Keratinocyte (primary cell): ENCODE data around the gene MLPH. TPM values are rescaled to one million over a fixed set of nuclear protein-coding genes. Genes with fewer than 3 reads are reported as not detected.

Source experiments
- DNase-seq: peaks from one replicate; pipeline ENCODE4 v3.0.0-alpha.2; 2011; ENCODE audit warnings: low read depth, missing footprints, low spot score
- FAIRE-seq: peaks from 2 replicates; lab custom pipeline; 2011; peaks lifted over from hg19 to GRCh38; lab: Jason Lieb, UNC
- H2AFZ ChIP-seq: 2 replicates; pipeline ENCODE4 v1.6.0; 2012; ENCODE audit warnings: low read length, control low read depth, inconsistent platforms; ENCODE audit not compliant: control insufficient read depth
- H3K27ac ChIP-seq: 2 replicates; pipeline ENCODE4 v1.5.1; 2011; ENCODE audit warnings: low read length; ENCODE audit not compliant: control insufficient read depth, insufficient read depth
- H3K27me3 ChIP-seq: 3 replicates; pipeline ENCODE4 v1.6.0; 2011; ENCODE audit warnings: low read length; ENCODE audit not compliant: control insufficient read depth, insufficient read depth; ENCODE audit errors: extremely low read depth
- H3K36me3 ChIP-seq, 2 experiments: 2 replicates in 1 of 2; 3 replicates in 1 of 2; pipeline ENCODE4 v1.5.1; 2011; ENCODE audit warnings: low read length in 2 of 2, mild to moderate bottlenecking in 1 of 2; ENCODE audit not compliant: control insufficient read depth in 2 of 2, insufficient read depth in 2 of 2; ENCODE audit errors: extremely low read depth in 1 of 2
- H3K4me1 ChIP-seq: 3 replicates; pipeline ENCODE4 v1.5.1; 2011; ENCODE audit warnings: low read length; ENCODE audit not compliant: control insufficient read depth, insufficient read depth; ENCODE audit errors: extremely low read depth
- H3K4me2 ChIP-seq: 3 replicates; pipeline ENCODE4 v1.6.0; 2011; ENCODE audit warnings: low read depth, low read length; ENCODE audit not compliant: control insufficient read depth, insufficient read depth; ENCODE audit errors: extremely low read depth
- H3K4me3 ChIP-seq, 3 experiments: fragments of 200-600 bp in 1 of 3; sonication (generic) in 1 of 3; 2 replicates in 2 of 3; 3 replicates in 1 of 3; pipeline ENCODE4 v1.5.1; 2011 to 2016; ENCODE audit warnings: low read length in 3 of 3, mild to moderate bottlenecking in 3 of 3, control low read depth in 2 of 3, inconsistent platforms in 1 of 3, low read depth in 1 of 3, mixed read lengths in 1 of 3, mixed run types in 1 of 3, moderate library complexity in 1 of 3; ENCODE audit not compliant: control insufficient read depth in 2 of 3, insufficient read depth in 2 of 3; ENCODE audit errors: extremely low read depth in 1 of 3
- H3K79me2 ChIP-seq: 2 replicates; pipeline ENCODE4 v1.6.0; 2012; ENCODE audit warnings: low read length; ENCODE audit not compliant: control insufficient read depth, insufficient read depth
- H3K9ac ChIP-seq: 3 replicates; pipeline ENCODE4 v1.6.0; 2011; ENCODE audit warnings: low read length; ENCODE audit not compliant: control insufficient read depth, insufficient read depth; ENCODE audit errors: extremely low read depth
- H3K9me1 ChIP-seq: 3 replicates; pipeline ENCODE4 v1.6.0; 2011; ENCODE audit warnings: low read length; ENCODE audit not compliant: control insufficient read depth, insufficient read depth; ENCODE audit errors: extremely low read depth
- H3K9me3 ChIP-seq: 2 replicates; pipeline ENCODE4 v1.5.1; 2012; ENCODE audit warnings: low read depth, low read length; ENCODE audit not compliant: control insufficient read depth
- H4K20me1 ChIP-seq: 3 replicates; pipeline ENCODE4 v1.6.0; 2011; ENCODE audit warnings: low read length; ENCODE audit not compliant: control insufficient read depth, insufficient read depth; ENCODE audit errors: extremely low read depth
- EZH2 ChIP-seq: IDR thresholded peaks from one replicate; pipeline ENCODE4 v1.6.1; 2012; ENCODE audit warnings: inconsistent platforms, mild to moderate bottlenecking, low read length, moderate library complexity
- dilution Hi-C: fragments of 300-500 bp; cut with MboI; formaldehyde crosslinking; loops from one replicate; pipeline ENCODE4 v1.7.0; 2020; ENCODE audit warnings: low sequenced_read_pairs; ENCODE audit not compliant: extremely low pct_ligation_motif_present
- polyA plus RNA-seq, 5 experiments: library from polyadenylated mRNA; depleted of rRNA in 3 of 5; stranded (reverse) in 3 of 5; stranded (forward) in 1 of 5; unstranded in 1 of 5; fragments of >200 nt; gene quantifications; 1 replicate in 1 of 5; 2 replicates in 3 of 5; 3 replicates in 1 of 5; pipeline versions ENCODE4 v1.2.1 to v1.2.3, GENCODE V29; 2011 to 2012; ENCODE audit warnings: missing spikeins in 2 of 5, low read depth in 1 of 5, low replicate concordance in 1 of 5
- TF ChIP-seq, protein P1 (sequence below), 3 experiments: IDR thresholded peaks in 1 of 3; conservative IDR thresholded peaks in 1 of 3; optimal IDR thresholded peaks in 1 of 3; 2 replicates in 2 of 3; 3 replicates in 1 of 3; pipeline versions ENCODE3 to v1.5.1; 2011; ENCODE audit warnings: low read length in 3 of 3, mild to moderate bottlenecking in 3 of 3, moderate library complexity in 2 of 3, control low read depth in 1 of 3, inconsistent platforms in 1 of 3; ENCODE audit not compliant: insufficient read depth in 2 of 3; ENCODE audit errors: extremely low read depth in 1 of 3

The MLPH gene
- polyA plus RNA-seq, 1 donor (not counting 4 experiments of a cell fraction or from before 2014, with no cell fraction given) = 0.67 TPM

DNA sequence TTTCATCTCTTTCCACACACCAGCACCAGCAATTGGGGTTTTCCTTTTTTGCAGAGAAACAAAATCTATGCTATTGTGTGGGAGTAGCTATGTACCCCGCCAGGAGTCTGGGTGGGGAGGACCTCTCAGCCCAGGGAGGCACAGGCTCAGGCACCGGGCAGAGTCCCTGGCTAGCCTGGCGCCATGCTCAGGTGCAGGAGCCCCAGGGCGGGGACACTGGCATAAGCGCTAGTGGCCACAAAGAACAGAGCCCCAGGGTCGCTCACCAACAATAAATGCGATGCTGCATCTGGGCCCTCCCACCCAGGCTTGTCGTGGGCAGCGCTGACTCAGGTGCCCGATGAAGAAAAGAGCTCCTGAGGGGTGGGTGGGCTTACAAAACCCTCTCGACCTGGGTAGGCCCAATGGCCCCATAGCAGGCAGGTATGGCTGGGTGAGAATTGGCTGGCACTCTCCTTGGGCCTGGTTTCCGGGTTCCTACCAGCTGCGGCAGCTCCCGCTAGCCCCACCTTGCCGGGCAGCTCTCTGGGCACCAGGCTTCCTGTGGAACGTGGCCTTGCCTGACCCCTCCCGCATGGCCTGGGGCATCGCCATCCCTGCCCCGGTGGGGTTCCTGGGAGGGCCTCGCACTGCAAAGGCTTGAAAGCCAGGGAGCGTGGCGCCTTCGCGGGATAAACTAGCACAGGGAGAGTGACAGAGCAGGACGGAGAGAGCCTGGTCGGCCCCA is 41.3 kb upstream of the MLPH start:
- no peak overlapping the region for H3K4me3 ChIP-seq
- H3K27ac ChIP-seq = no peak overlapping the region
- no peak overlapping the region for H3K9ac ChIP-seq
- FAIRE-seq = no peak
- H4K20me1 ChIP-seq = no peaks in the 10 kb centered on the region
- no peak overlapping the region for H3K4me2 ChIP-seq
- TF ChIP-seq, protein P1, sequence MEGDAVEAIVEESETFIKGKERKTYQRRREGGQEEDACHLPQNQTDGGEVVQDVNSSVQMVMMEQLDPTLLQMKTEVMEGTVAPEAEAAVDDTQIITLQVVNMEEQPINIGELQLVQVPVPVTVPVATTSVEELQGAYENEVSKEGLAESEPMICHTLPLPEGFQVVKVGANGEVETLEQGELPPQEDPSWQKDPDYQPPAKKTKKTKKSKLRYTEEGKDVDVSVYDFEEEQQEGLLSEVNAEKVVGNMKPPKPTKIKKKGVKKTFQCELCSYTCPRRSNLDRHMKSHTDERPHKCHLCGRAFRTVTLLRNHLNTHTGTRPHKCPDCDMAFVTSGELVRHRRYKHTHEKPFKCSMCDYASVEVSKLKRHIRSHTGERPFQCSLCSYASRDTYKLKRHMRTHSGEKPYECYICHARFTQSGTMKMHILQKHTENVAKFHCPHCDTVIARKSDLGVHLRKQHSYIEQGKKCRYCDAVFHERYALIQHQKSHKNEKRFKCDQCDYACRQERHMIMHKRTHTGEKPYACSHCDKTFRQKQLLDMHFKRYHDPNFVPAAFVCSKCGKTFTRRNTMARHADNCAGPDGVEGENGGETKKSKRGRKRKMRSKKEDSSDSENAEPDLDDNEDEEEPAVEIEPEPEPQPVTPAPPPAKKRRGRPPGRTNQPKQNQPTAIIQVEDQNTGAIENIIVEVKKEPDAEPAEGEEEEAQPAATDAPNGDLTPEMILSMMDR (optimal IDR thresholded peaks at IDR 0.05 in 1 of 3, IDR thresholded peaks at IDR 0.05 in 1 of 3, conservative IDR thresholded peaks at IDR 0.05 in 1 of 3; ENCODE audit: extremely low read depth in 1 of 3, insufficient read depth in 2 of 3, low read length in 3 of 3) = no peak
- no peak for TF ChIP-seq EZH2
- no peaks in the 10 kb centered on the region for H3K9me1 ChIP-seq
- dilution Hi-C loops = no loop called here
- H3K27me3 ChIP-seq = no peaks in the 10 kb centered on the region
- no peaks in the 10 kb centered on the region for H3K79me2 ChIP-seq
- no peaks in the 10 kb centered on the region for H3K9me3 ChIP-seq
- H2AFZ ChIP-seq = no peak overlapping the region
- no peak for DNase-seq
- H3K4me1 ChIP-seq = no peaks in the 10 kb centered on the region
- no peaks in the 10 kb centered on the region for H3K36me3 ChIP-seq

DNA sequence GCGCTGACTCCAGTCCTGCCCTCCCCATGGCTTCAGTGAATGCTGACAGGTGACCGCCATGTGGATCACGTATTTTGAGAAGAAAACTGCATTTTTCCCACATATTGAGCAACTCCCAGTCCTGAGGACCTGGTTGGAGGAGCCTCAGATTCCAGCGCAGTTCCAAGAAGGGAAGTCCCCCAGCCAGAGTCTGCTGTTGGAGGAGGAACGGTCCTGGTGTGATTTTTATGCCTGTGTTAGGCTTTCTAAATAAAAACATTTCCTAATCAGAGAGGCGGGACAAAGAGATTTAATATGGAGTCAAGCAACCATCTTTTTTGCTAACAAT is 40.7 kb upstream of the MLPH start:
- Histone ChIP-seq H3K79me2 (no peaks in the 10 kb centered on the region), H3K36me3 (no peaks in the 10 kb centered on the region), H3K27ac (no peak overlapping the region), H3K9ac (no peak overlapping the region), H3K4me1 (no peaks in the 10 kb centered on the region), H3K9me3 (no peaks in the 10 kb centered on the region), H3K9me1 (no peaks in the 10 kb centered on the region), H3K4me3 (no peak overlapping the region), H3K4me2 (no peak overlapping the region), H4K20me1 (no peaks in the 10 kb centered on the region), H2AFZ (no peak overlapping the region), H3K27me3 (no peaks in the 10 kb centered on the region)
- no peak for TF ChIP-seq EZH2
- TF ChIP-seq, protein P1 (optimal IDR thresholded peaks at IDR 0.05 in 1 of 3, IDR thresholded peaks at IDR 0.05 in 1 of 3, conservative IDR thresholded peaks at IDR 0.05 in 1 of 3; ENCODE audit: extremely low read depth in 1 of 3, insufficient read depth in 2 of 3, low read length in 3 of 3) = no peak
- DNase-seq (no peak), FAIRE-seq (no peak)
- dilution Hi-C loops = no loop called here
